HG02588 (cell line): Measurements from ENCODE around the gene PARP8.
"Not testable (repeated sequence)": the region's sequence is repeated elsewhere in the genome, so short reads cannot be mapped to it uniquely, and the experiment has no call there.

ENCODE experiments used
- ATAC-seq: cut with Tn5 transposase; IDR thresholded peaks from one replicate; pipeline ENCODE4 v1.9.1; 2021; ENCODE audit warnings: mild to moderate bottlenecking, moderate library complexity; ENCODE audit not compliant: unreplicated experiment

PARP8 gene

GRCh38 chr5:50666261-50667022, at the start of gene PARP8:
Gene PARP8 (plus strand): TSS chr5:50666637. CDS start chr5:50667096, 459 bp downstream.
- ATAC-seq, result peak; percentile 37

DNA sequence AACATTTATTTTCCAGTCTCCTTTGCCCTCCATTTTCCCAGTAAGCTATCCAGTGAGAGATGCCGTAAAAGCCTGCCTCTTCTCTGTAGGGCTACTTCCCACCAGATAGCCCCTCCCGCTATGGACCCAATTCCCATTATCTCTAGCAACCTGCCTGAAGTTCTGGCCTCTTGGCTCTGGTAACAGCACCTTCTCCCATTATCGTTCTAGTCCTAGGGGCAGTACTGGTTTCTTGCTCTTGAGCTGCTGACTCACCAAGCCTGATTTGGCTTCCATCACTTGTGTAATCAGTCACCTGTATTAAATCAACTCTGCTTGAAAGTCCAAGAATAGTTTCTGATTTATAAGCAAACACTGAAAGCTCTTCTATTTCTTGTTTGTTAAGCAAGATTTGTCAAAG, 42.8 kb upstream of the PARP8 start:
- ATAC-seq, result no peak

DNA sequence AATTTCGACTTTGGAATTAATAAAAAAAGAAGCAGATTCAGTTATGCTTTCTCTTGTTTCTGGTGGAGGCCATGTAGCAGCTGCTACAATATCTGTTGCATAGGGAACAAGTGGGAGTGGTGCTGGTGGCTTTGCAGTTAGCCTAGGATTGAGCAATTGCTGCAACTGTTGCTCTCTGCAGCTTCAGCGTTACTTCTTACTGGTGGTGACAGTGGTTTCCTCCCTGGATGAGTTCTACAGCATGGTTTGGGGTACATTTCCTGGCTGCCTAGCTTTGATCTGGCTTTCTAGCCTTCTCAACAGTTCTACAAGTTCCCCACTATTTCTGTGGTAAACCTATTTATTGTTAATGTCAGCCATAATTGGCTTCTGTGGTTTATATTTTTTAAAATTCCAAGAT, 31.6 kb upstream of the PARP8 start:
- ATAC-seq, result not testable (repeated sequence)

DNA sequence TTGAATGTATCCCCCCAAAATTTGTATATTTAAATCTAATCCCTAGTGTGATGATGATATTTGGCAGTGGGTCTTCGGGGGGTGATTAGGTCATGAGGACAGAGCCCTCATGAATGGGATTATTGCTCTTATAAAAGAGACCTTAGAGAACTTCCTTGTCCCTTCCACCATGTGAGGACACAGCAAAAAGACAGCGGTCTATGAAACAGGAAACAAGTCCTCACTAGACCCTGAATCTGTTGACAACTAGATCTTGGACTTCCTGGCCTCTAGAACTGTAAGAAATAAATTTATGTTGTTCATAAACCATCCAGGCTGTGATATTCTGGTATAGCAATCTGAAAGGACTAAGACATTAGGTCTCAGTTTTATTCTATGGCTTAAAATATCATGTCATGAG, 28.9 kb upstream of the PARP8 start:
- ATAC-seq, result not testable (repeated sequence)

DNA sequence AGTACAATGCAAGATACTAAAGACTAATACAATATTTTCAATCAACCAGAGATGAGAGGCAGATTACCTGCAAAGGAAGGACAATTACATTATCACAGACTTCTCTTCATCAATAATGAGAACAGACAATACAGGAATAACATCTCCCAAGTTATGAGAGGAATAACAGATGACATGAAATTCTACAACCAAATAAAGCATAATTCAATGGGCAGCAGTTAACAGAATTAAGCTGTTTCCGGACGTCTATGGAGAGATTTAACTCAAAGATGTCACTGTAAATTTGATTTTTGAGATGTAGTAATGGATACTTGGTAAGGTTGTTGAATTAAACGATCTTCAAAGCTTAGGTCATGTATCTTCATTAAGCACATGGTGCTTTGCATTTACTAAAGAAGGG, 19.8 kb upstream of the PARP8 start:
- no peak for ATAC-seq

- ATAC-seq, result no peak
Measured at GRCh38 chr5:50647726-50648125, 18.7 kb upstream of the PARP8 start.

GRCh38 chr5:50653946-50654345, 12.5 kb upstream of the PARP8 start:
- peak; percentile 97 for ATAC-seq

DNA sequence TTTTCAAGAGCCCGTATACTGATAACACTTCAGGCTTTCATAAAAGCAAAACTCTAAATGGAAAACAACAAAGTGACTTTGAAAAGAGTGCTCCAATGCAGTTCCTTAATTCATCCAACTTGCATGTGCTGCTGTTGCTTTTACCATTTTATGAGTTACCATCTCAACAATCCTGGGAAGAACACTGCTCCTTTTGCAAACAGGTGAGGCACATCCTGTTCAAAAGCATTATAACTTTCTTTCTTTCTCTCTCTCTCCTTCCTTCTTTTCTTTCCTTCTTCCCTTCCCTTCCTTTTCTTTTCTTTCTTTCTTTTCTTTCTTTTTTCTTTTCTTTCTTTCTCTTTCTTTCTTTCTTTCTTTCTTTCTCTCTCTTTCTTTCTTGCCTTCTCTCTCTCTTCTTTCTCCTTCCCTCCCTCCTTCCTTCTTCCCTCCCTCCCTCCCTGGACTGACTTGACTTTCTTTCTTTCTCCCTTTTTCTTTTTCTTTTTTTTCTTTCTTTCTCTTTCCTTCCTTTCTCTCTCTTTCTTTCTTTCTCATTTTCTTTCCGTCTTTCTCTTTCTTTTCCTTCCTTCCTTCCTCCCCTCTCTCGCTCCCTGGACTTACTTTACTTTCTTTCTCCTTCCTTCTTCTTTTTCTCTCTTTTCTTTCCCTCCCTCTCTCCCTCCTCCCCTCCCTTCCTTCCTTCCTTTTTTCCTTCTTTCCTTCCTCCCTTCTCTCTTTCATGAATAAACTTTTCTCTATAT, 11.2 kb upstream of the PARP8 start:
- no peak for ATAC-seq

GRCh38 chr5:50655810-50656205, 10.6 kb upstream of the PARP8 start:
- no peak for ATAC-seq

GRCh38 chr5:50657044-50657443, 9.4 kb upstream of the PARP8 start:
- no peak for ATAC-seq

GRCh38 chr5:50658246-50658645, 8.2 kb upstream of the PARP8 start:
- no peak for ATAC-seq

DNA sequence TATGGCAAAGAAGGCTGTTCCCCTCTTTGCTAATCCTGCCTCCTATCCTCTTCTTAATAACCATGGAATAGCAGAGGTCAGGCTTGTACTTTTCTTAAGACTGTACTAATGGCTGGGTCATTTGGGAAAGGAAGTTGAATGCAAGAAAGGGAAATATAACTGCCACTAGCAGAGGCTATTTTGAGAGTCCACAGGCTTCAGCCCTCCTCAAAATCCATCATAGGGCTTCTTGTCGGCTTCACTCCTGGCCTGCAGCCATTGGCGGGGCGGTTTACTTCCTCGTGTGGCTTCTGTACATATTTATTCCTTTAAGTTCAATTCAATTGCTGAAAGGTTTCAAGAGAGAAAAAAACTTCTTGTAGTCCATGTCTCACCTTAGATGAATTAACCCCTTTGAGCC, 2.8 kb upstream of the PARP8 start:
- no peak for ATAC-seq

GRCh38 chr5:50665091-50665490, 1.3 kb upstream of the PARP8 start:
- no peak for ATAC-seq

DNA sequence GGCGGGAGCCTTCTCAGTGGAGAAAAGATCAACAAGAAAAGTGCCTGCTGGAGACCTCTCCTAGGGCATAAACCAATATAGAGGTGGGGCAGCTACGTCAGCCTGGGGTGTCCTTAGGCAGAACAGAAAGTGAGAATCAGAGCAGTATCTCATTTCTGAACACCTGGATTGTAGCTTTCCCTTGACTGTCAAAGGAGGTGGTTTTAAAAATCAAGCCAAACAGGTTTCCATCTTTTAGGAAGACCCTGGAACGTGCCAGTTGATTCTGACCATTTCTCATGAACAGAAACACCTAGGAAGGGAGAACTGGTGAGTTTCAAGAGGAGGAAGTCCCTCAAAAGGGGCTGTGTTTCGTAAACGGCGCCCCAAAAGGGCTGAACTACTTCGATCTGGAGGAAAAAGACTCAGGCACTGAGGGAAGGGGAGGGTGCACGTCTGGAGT, 655 bp upstream of the PARP8 start:
- ATAC-seq, result not testable (repeated sequence)

DNA sequence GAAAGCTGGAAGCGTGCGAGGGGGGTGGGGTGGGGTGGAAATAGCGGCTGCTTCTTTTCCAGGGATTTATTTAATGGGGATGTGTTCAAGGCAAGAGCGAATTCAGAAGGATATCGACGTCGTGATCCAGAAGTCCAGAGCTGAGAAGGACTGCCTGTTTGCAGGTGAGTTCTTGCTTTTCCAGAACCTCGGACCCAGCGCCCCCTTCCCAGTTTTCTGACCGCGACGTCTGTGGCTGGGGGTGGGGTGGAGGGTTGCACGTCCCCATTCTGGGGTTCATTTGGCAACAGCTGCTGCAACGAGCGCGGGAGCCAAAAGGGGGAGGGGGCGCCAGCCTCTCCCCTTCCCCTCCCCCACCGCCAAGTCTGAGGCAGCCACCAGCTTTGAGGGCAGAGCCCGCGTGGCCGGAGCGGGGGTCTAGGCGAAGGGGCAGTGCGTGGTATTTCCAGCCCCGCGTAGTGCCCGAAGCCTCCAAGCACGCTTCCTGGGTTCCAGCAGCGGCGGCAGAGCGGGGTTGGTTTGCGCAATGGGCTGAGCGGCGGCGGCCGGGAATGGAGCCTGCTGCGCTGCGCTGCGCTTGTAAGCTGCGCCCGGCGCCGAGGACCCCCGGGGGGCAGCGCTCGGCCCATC, 701 bp downstream of the PARP8 start:
- ATAC-seq, result peak; percentile 44

DNA sequence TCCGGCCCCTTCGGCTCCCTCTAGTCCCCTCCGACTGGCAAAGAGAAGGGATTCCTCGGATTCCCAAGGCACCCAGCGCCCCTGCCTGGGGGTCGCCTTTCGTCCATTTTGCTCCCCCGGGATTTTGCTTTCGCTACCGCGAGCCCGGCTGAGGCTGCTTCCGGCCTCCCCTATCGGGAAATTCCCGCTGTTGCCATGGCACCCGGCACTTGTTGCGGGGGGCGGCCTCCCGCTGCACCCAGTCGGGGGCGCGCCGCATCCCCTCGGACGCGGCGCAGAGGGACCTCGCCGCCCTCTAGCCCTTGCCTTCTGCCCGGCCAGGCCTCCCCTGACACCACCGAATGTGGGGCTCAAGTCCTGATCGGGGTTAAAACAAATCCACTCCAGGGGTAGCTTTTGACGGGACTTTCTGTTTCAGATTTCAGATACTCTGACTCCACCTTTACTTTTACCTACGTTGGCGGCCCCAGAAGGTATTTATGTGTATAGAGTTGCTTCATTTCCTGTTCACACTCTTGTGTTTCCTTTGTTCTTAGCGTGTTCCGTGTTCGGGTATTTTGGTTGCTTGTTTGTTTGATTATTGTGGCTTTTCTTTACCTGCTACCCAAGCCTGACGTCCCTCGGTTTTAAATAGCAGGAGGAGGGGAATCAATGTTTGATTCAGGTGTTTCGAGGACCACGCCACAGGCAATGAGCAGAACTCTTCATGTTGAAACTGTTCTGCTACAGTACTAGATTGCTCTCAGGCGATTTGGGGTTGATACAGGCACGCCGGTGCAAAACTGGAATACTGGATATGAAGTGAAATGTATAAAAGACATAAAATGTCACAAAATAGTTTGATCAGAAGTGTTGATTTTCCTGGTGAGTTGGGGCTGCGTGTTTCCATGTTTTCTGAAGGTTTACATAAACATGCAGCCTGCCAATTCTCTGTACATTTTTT, 1.5 kb downstream of the PARP8 start:
- peak; percentile 83 for ATAC-seq

DNA sequence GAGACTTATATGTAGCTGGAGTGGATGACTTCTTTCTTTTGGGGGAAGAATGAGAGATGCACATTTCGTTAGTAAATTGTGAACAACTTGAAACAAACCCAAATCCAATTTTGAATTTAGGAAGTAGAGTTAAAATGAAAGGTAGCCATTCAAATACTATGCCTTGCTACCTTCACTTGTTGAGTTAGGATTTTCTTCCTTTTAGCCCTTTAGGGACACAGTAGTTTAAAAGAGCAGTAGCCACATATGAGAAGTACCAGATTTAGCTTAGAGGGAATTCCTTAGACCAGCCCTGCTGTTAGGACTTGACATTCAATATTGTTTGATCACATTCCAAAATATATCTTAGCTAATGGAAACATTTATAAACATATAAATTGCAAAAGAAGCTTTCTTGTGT, 2.2 kb downstream of the PARP8 start:
- not testable (repeated sequence) for ATAC-seq

DNA sequence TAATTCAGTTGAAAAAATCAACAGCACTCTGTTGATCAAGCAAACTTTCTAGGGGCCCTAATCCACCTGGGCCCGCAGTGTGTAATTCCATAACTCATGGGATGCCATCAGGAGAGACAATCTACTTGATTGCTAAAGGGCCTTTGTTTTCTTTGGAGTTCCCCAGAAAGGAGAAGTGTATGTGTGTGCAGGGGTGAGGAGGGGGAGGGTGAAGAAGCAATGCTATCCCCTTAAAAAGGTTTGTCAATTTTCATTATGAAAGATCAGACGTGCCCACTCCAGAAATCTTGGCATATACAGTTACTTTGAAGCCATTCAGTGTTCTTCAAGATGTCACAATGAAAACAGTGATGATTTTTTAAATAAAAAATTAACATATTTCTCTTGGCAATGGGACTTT, 6.2 kb downstream of the PARP8 start:
- ATAC-seq, result no peak

DNA sequence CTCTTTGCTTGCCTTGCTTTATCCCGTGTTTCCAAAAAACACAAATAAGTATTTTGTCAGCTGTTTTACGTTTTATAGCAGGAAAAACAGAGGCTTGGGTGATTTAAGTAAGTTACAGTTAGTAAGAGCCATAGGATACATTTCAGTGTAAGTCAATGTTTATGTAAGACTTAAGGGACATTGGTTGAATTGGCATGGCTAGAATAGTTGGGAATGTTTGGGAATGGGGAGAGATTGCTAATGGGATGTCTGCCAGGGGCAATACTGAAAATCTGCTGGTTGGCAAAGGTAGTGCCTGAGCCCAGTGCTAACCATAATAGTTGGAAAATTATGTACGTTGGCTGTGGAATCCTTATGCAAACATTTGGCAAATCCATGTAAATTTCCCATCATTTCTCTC, 7.0 kb downstream of the PARP8 start:
- not testable (repeated sequence) for ATAC-seq

DNA sequence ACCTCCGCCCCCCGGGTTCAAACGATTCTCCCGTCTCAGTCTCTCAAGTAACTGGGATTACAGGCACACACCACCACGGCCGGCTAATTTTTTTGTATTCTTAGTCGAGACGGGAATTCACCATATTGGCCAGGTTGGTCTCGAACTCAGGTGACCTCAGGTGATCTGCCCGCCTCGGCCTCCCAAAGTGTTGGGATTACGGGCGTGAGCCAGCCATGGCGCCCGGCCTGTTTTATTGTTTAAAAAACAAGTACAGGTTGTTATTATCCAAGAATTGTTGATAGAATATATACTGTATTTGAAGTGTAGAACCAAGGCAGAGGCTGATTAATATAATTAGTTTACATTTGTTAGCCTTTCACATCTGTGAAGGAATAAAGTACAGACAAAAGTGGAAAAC, 8.9 kb downstream of the PARP8 start:
- no peak for ATAC-seq

DNA sequence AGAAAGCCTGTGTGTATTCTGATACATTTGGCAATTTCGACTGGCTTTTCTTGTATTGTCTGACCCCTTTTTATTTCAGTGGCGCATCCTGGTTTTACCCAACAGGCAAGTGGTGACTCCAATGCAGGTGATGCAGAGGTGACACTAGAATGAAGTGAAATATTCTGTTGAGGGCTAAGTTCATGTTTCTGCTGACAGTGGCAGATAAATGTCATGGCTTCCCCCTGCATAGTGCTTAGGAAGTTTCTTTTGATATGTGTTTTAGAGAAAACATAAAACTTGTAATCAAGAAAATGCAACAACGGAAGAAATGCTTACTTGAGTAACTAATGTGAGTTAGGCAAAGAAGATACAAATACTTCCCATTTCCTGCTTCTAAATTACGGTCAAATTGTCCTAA, 13.1 kb downstream of the PARP8 start:
- ATAC-seq, result not testable (repeated sequence)
